NCI-H187 treated with DMSO at 0.1 percent for 48 hours (cell line): Measurements from ENCODE around the gene CTSL.
"Not testable (repeated sequence)": the region's sequence is repeated elsewhere in the genome, so short reads cannot be mapped to it uniquely, and the experiment has no call there.

Experiments used
- DNase-seq: peaks from one replicate; lab custom pipeline; 2025; lab: John Stamatoyannopoulos, UW

Gene CTSL

DNA sequence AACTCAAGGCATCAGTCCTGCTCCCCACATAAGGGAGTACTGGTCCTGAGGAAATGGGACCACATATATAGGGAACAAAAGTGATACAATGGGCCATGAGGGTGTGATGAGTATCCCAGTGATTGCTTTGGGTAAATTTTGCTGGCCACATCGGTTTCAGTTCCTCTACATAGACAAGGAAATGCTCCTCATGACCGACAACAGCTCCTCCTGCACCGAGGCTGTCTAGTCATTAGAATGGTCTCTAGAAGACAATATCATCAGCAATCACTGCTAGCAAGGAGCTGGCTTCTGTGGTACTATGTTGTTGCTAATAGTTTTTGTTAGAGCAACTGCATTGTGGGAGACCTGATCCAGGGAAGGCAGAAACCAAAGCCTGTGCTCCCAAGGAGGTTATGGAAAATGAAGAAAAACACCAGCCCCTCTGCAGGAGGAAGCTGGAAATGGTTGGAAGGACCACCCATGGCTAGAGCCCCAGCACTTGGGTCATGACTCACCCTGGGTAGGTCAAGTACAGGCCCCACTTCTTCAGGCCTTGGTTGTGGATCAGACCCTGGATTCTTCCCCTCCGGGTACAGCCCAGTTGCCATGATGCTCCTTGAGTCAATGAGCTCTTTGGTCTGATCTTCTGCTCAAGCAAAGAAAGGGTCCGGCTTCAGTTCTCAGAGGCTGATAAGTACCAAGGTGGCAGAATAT lies 3.4 kb upstream of the CTSL start:
- no peak for DNase-seq

GRCh38 chr9:87725356-87725899 lies 491 bp upstream of the CTSL start:
- no peak for DNase-seq

DNA sequence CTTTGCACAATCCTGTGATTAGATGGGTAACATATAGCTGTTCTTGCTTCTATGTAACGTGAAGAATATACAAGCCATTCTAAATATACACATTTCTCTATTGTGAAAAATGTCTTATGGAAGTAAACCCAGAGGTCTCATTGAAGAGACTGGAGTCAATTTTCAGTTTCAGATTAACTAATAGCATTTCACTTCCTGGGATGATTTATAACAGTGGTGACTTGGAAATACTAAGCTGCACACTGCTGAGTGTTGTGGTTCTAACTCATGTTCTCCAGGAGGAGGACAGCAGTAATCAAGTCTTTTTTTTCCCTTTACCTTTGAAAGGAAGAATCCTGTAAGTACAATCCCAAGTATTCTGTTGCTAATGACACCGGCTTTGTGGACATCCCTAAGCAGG lies 3.3 kb downstream of the CTSL start:
- DNase-seq = no peak

DNA sequence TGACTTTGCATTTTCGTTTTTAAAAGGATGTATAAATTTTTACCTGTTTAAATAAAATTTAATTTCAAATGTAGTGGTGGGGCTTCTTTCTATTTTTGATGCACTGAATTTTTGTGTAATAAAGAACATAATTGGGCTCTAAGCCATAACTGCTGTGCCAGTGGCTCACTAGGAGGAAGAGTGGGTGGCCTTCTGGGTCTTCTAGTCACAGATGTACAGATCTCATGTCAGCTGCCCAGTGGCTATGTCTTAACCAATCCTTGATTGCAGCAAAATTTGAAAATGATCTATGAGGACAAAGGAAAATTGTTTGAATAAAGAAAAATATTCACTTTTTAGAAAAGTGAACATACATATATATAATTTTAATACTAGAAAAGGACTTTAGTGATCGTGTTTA lies 5.4 kb downstream of the CTSL start:
- DNase-seq = no peak

DNA sequence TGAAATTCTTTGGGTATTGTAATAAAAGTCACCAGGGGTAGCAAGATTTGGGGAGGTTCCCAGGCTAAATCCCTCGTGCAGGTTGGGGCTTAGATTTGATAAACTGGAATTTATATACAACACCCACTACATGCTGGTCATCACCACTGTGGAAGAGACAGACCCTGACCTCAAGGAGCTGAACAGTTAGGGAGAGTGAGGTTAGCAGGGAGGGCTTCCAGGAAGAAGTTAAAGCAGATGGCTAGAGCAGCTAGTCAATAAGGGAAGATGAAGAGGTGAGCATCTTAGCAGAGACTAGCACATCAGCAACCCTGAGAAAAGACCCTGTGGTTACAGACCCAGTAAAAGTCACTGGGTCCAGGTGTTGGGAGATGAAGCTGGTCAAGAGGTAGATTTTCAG lies 6.4 kb downstream of the CTSL start:
- DNase-seq = no peak

DNA sequence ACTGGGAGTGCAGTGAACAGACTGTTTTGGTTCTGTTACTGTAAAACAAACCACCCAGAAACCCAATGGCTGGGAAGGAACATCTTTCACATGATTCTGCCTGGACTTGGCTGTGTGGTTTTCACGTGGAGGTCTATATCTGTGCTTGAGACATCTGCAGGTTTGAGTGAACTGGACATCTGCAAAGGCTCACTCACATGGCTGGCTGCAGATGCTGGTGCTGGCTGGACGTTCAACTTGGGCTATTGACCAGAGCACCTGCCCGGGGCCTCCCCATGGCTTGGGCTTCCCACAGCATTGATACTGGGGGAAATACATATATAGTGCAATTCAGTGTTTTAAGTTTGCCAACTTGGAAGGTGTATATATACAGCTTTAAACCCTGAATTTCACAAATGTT lies 6.8 kb downstream of the CTSL start:
- no peak for DNase-seq

- DNase-seq = no peak
Observed at GRCh38 chr9:87733273-87734052, 7.5 kb downstream of the CTSL start.

GRCh38 chr9:87734106-87734505 lies 8.2 kb downstream of the CTSL start:
- DNase-seq = no peak

DNA sequence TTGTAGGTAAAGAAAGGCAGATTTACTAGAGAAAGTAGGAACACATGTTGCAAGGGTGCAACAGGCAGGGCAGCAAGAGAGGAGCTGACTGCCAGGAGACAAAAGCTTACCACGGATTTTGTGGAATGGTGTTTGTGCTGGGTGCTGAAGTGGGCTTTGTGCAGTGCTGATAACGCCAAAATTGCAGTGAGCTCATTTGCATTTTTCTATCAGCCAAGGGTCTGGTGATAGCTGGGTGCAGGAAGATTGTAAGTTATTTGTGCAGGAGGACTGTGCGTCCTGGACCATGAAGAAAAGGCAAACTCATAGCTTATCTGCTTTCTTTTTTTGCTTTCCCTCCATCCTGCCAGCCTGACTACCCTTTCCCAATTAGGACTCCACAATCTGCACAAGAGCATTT lies 13.6 kb downstream of the CTSL start:
- DNase-seq = no peak

GRCh38 chr9:87740209-87740608 lies 14.3 kb downstream of the CTSL start:
- no peak for DNase-seq

DNA sequence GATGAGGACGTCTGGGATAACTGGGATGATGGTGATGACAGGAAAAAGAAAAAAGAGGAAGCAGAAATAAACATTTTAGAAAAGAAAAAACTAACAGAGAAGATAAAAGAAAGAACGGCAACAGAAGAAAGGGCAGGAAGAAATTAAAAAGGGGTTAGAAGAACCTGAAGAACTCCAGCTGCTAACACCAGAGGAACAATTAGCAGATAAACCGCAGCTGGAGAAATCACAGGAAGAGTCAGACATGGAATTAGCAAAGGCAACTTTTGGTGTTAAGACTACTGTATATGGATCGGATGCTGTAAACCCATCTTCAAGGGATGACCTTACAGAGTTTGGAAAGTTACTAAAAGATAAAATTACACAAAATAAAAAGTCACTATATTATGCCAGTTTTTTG lies 15.4 kb downstream of the CTSL start:
- DNase-seq = no peak

GRCh38 chr9:87741891-87742290 lies 16.0 kb downstream of the CTSL start:
- DNase-seq = no peak

DNA sequence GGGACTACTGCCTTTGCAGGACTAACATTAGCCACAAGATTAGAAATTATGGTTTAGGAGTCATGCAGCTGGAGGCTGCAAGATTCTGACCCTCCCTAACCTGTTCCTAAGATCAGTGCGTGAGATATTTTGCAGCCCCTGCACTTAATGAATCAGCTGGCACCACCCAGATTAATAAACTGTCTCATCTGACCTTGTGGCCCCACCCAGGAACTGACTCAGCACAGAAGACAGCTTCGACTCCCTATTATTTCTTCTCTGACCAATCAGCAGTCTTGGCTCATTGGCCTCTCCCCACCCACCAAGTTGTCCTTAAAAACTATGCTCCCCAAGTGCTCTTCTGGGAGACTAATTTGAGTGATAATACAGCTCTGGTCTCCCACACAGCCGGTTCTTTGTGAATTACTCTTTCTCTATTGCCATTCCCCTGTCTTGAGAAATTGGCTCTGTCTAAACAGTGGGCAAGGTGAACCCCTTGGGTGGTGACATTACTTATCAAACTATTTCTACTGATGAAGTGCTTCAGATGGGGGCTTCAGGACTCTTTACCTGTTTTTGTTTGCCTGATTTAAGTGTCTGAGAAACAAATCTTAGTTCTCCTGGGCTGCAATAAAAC lies 17.0 kb downstream of the CTSL start:
- DNase-seq = no peak

- DNase-seq = not testable (repeated sequence)
Observed at GRCh38 chr9:87744247-87744646, 18.3 kb downstream of the CTSL start.

GRCh38 chr9:87746186-87746585 lies 20.3 kb downstream of the CTSL start:
- no peak for DNase-seq

DNA sequence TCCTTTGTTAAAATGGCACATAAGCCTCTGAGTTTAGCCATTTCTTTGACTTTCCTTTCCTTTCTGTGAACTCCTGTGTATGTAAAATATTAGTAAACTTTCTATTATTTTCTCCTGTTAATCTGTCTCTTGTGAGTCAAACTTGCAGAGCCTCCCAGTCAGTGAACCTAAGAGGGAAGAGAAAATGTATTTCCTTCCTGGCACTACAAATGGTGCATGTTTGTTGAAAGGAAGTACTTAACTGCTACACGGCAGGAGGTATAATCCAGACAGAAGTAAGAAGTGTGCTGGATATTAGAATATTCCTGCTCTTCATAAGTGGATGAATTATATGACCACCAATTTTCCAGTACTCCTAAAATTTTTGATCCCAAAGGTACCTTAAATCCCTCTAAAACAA lies 23.0 kb downstream of the CTSL start:
- no peak for DNase-seq

- DNase-seq = no peak
Observed at GRCh38 chr9:87749335-87750035, 23.6 kb downstream of the CTSL start.

DNA sequence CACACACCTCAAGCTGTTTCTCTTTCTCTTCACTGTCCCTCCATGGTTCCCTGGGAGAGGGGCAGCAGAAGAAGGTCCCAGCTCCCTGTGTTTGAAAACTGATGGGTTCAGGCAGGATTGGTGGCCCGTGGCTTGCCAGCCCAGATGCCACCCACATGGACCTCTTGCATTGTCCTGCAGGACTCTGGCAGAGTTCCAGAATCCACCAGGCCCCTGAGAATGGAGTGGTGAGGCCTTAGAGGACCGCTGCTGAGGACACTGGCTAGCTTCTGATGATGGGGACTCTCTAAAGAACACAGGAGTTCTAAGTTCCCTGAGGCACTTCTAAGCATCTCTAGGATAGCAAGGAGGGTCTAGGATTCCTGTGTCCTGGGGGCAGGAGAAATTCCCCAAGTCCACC lies 24.8 kb downstream of the CTSL start:
- no peak for DNase-seq

DNA sequence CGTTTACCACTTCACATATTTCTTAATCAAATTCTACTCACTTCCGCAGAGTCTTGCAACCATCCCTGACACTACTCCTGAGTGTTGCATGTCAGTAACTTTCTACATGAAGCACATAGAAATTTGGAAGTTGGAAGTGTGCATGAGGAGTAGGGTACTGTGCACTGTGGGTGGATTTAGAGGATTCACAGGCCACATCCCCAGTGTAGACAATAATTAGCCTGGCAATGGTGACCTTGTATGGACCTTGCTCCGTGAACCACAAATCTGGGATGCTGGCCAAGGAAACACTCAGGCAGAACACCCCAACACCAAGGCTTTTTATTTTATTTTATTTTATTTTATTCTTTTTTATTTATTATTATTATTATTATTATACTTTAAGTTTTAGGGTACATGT lies 25.5 kb downstream of the CTSL start:
- DNase-seq = no peak

DNA sequence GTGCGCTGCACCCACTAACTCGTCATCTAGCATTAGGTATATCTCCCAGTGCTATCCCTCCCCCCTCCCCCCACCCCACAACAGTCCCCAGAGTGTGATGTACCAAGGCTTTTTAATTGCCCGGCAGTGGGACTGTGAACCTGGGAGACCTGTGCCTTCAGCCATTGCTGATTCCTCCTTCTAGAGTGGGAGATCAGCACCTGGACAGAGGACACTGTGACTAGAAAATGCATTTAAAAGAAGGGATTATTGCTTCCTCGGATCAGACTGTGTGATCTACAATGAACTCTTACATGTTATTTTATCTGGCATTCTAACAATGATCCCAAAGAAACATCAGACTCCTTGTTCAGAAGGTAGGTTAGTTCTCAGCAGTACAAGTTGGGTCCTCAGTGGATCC lies 25.9 kb downstream of the CTSL start:
- no peak for DNase-seq

DNA sequence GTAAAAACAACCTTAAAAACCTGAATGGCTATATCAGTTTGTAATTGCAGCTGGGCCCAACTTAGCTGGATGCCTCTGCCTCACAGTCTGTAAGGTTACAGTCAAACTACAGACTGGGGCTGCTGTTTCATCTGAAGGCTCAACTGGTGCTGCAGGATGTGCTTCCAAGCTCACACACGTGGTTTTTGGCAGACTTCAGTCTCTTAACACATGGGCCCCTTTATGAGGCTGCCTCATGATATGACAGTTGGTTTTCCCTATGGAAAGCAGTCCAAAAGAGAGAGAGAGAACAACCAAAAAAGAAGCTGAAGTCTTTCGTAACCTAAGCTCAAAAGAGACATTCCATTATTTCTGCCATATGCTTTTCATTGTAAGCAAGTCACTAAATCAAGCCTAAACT lies 27.4 kb downstream of the CTSL start:
- no peak for DNase-seq

DNA sequence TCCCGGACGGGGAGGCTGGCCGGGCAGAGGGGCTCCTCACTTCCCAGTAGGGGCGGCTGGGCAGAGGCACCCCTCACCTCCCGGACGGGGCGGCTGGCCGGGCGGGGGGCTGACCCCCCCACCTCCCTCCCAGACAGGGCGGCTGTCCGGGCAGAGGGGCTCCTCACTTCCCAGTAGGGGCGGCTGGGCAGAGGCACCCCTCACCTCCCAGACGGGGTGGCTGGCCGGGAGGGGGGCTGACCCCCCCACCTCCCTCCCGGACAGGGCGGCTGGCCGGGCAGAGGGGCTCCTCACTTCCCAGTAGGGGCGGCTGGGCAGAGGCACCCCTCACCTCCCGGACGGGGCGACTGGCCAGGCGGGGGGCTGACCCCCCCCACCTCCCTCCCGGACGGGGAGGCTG lies 32.4 kb downstream of the CTSL start:
- not testable (repeated sequence) for DNase-seq
